PC-9 (cell line): Measurements from ENCODE around the gene TREX2.

Experiments
- CTCF ChIP-seq: fragments of 200-600 bp; sonication (generic); conservative IDR thresholded peaks from 2 replicates; pipeline ENCODE4 v1.6.1; 2017; ENCODE audit warnings: mixed run types, antibody characterized with exemption, mild to moderate bottlenecking, moderate library complexity
- EZH2 ChIP-seq: fragments of 200-600 bp; sonication (generic); IDR thresholded peaks from 2 replicates; pipeline ENCODE4 v1.8.0; 2017; ENCODE audit warnings: antibody characterized with exemption, low read depth

- TF ChIP-seq CTCF: no peak
- no peak for TF ChIP-seq EZH2
These were observed 37.6 kb downstream of the TREX2 start for GRCh38 chrX:153408221-153408721.
